LNCAP (cell line): ENCODE results near the gene BCAS3.

Experiments used
- TF ChIP-seq, protein P1 (sequence below): fragments of 450-650 bp; IDR thresholded peaks from 2 replicates; pipeline ENCODE4 v1.5.1; 2017; ENCODE audit warnings: mild to moderate bottlenecking

Gene BCAS3

DNA sequence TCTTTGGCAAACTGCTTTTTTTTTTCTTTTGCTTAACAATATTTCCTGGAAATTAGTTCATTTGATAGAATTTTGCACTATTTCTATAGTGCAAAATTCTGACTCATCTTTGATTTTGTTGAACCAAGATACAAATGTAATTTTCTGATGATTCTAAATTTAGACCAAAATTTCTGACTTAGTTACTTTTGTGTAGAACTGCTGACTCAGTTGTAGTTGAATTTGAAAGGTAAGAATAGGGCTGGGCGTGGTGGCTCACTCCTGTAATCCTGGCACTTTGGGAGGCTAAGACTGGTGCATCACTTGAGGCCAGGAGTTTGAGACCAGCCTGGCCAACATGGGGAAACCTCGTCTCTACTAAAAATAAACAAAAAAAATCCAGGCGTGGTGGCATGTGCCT is 223.0 kb downstream of the BCAS3 start:
- TF ChIP-seq, protein P1, sequence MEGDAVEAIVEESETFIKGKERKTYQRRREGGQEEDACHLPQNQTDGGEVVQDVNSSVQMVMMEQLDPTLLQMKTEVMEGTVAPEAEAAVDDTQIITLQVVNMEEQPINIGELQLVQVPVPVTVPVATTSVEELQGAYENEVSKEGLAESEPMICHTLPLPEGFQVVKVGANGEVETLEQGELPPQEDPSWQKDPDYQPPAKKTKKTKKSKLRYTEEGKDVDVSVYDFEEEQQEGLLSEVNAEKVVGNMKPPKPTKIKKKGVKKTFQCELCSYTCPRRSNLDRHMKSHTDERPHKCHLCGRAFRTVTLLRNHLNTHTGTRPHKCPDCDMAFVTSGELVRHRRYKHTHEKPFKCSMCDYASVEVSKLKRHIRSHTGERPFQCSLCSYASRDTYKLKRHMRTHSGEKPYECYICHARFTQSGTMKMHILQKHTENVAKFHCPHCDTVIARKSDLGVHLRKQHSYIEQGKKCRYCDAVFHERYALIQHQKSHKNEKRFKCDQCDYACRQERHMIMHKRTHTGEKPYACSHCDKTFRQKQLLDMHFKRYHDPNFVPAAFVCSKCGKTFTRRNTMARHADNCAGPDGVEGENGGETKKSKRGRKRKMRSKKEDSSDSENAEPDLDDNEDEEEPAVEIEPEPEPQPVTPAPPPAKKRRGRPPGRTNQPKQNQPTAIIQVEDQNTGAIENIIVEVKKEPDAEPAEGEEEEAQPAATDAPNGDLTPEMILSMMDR = no peak

GRCh38 chr17:60901242-60901641 is 223.6 kb downstream of the BCAS3 start:
- TF ChIP-seq, protein P1 = no peak

DNA sequence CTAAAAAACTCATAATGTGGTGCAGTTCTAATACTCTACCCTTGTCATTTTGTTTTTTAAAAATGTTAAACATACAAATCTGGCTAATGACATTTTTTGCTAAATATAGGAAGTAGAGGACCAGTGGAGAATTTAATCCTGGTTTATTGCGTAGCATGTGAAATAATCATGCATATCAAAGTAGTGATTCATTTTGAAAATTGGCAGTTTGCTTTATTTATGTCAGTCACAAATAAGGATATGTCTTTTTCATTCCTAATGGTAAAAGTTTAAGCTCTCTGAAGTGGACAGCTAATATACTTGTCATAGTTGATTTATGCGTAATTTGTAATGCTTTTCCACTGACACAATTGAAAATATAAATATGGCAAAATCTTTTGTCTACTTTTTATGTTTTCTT is 224.2 kb downstream of the BCAS3 start:
- TF ChIP-seq, protein P1 = no peak

- TF ChIP-seq, protein P1 = no peak
Observed at GRCh38 chr17:60902399-60902798, 224.7 kb downstream of the BCAS3 start.

DNA sequence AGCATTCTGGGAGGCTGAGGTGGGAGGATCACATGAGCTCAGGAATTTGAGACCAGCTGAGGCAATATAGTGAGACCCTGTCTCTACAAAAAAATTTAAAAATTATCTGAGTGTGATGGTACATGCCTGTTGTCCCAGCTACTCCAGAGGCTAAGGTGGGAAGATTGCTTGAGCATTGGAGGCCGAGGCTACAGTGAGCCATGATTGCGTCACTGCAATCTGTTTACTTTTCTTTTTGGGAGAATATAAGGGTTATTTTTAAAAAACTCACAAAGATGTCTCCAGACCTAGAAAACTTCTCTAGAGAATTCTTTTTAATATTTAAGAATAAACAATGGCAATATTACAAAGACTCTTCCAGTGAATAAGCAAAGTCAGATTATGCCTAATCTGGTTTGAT is 226.9 kb downstream of the BCAS3 start:
- TF ChIP-seq, protein P1 = no peak

- TF ChIP-seq, protein P1 = no peak
Observed at GRCh38 chr17:60905709-60906108, 228.1 kb downstream of the BCAS3 start.

DNA sequence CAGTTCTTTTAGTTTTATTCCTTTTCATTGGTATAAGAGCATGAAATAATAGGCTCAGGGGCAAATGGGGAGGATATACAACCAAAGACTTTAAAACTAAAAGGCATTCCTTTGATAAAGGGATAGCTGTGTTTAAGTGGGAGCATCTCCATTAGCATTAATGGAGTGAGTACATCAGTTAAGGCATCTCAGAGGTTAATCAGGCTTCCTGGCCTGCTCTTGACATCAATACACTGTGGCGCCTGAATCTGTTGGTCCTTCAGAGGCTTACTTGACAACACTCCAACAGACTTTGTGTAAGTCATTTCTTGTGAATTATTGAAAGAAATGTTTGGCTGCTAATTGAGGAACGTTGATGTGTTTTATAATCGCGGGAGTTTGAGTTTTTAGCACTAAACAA is 230.7 kb downstream of the BCAS3 start:
- TF ChIP-seq, protein P1 = no peak

GRCh38 chr17:60909405-60909804 is 231.8 kb downstream of the BCAS3 start:
- TF ChIP-seq, protein P1 = no peak
